ENCODE data around the gene NUAK2.

GRCh38 chr1:205272536-205272935, 49.0 kb downstream of the NUAK2 start:
- no peak for TF ChIP-seq POLR2A (IDR thresholded peaks at IDR 0.05)
- TF ChIP-seq EP300 (IDR thresholded peaks at IDR 0.05) = no peak
- no peak for TF ChIP-seq CTCF (IDR thresholded peaks at IDR 0.05)

Data from upper lobe of left lung (tissue), 4 donors.